GM12878 (cell line): Measurements from ENCODE around the gene CD93. TPM values are rescaled to one million over a fixed set of nuclear protein-coding genes. Genes with fewer than 3 reads are reported as not detected.

ENCODE experiments used
- ATAC-seq: fragments of 200-7000 bp; cut with Tn5 transposase; 3 replicates; pipeline ENCODE4 v1.9.1; 2020; ENCODE audit warnings: mild to moderate bottlenecking, moderate library complexity
- BruUV-seq: library from RNA; stranded (reverse); fragments of 400-500 nt; replicated peaks from 2 replicates; lab custom pipeline; 2021; lab: Mats Ljungman, UMichigan
- CTCF ChIA-PET: fragments of 300-600 bp; sonication (Branson Sonifier 250); formaldehyde crosslinking; extraction: SDS; loops from one replicate; lab custom pipeline; 2021; ENCODE audit warnings: inconsistent platforms; lab: Yijun Ruan, JAX
- POLR2A ChIA-PET: fragments of 350-600 bp; formaldehyde crosslinking; extraction: SDS; loops from one replicate; lab custom pipeline; 2021; ENCODE audit warnings: inconsistent platforms; lab: Charles Lee
- RAD21 ChIA-PET: fragments of 300-600 bp; sonication (Branson Sonifier 250); formaldehyde crosslinking; loops from one replicate; lab custom pipeline; 2023; ENCODE audit warnings: antibody characterized with exemption; ENCODE audit not compliant: unreplicated experiment; lab: Charles Lee
- SMC1A ChIA-PET: fragments of 300-600 bp; sonication (Branson Sonifier 250); formaldehyde crosslinking; loops from one replicate; lab custom pipeline; 2023; ENCODE audit not compliant: unreplicated experiment, uncharacterized antibody; lab: Charles Lee
- DNase-seq: peaks from one replicate; pipeline ENCODE4 v3.0.0-alpha.2; 2011; ENCODE audit warnings: low read depth, low spot score
- FAIRE-seq: peaks from 3 replicates; lab custom pipeline; 2011; peaks lifted over from hg19 to GRCh38; lab: Jason Lieb, UNC
- H2AFZ ChIP-seq: 2 replicates; pipeline ENCODE4 v1.6.0; 2011; ENCODE audit warnings: low read depth, low read length, control low read depth; ENCODE audit not compliant: control insufficient read depth
- H3K27ac ChIP-seq: 2 replicates; pipeline ENCODE4 v1.5.1; 2011; ENCODE audit warnings: control low read depth; ENCODE audit not compliant: control insufficient read depth, insufficient read depth
- H3K27me3 ChIP-seq, 2 experiments: replicated peaks in 1 of 2; 2 replicates each; pipeline versions ENCODE4 v1.6.0 to v1.6.1; 2011; ENCODE audit warnings: low read length in 1 of 2; ENCODE audit not compliant: control insufficient read depth in 2 of 2, insufficient read depth in 2 of 2
- H3K36me3 ChIP-seq, 2 experiments: 2 replicates each; pipeline ENCODE4 v1.5.1; 2011; ENCODE audit warnings: low read length in 1 of 2; ENCODE audit not compliant: control insufficient read depth in 2 of 2, insufficient read depth in 2 of 2
- H3K4me1 ChIP-seq: 2 replicates; pipeline ENCODE4 v1.6.1; 2011; ENCODE audit warnings: mild to moderate bottlenecking, low read length, moderate library complexity, mixed read lengths; ENCODE audit not compliant: control insufficient read depth, insufficient read depth
- H3K4me2 ChIP-seq: 2 replicates; pipeline ENCODE4 v1.6.0; 2011; ENCODE audit warnings: control low read depth; ENCODE audit not compliant: control insufficient read depth, insufficient read depth
- H3K4me3 ChIP-seq: fragments of 200-600 bp; sonication (generic); 2 replicates; pipeline ENCODE4 v1.5.1; 2016
- H3K79me2 ChIP-seq: 2 replicates; pipeline ENCODE4 v1.6.0; 2011; ENCODE audit warnings: low read length; ENCODE audit not compliant: control insufficient read depth, insufficient read depth
- H3K9ac ChIP-seq: 2 replicates; pipeline ENCODE4 v1.8.0; 2011; ENCODE audit warnings: low read length, control low read depth, mixed read lengths; ENCODE audit not compliant: control insufficient read depth, insufficient read depth
- H3K9me3 ChIP-seq: replicated peaks from 3 replicates; pipeline ENCODE4 v1.5.1; 2011; ENCODE audit warnings: mild to moderate bottlenecking, low read length; ENCODE audit not compliant: control insufficient read depth, insufficient read depth
- H4K20me1 ChIP-seq: 2 replicates; pipeline ENCODE4 v1.6.0; 2011; ENCODE audit not compliant: control insufficient read depth, insufficient read depth
- ATF3 ChIP-seq: IDR thresholded peaks from 2 replicates; pipeline ENCODE4 v1.6.1; 2011; ENCODE audit warnings: low read depth, mild to moderate bottlenecking, low read length, moderate library complexity, borderline replicate concordance; ENCODE audit errors: extremely low read depth
- ELK1 ChIP-seq: IDR thresholded peaks from 2 replicates; pipeline ENCODE4 v1.6.1; 2012; ENCODE audit warnings: low read depth, low read length, improper control_type of control experiment
- ESRRA ChIP-seq: IDR thresholded peaks from 2 replicates; pipeline ENCODE4 v1.6.1; 2012; ENCODE audit warnings: mild to moderate bottlenecking, low read length, improper control_type of control experiment
- FOXK2 ChIP-seq: fragments of 450-650 bp; IDR thresholded peaks from 2 replicates; pipeline ENCODE4 v1.6.1; 2017; ENCODE audit warnings: mild to moderate bottlenecking, moderate library complexity
- HDAC6 ChIP-seq: fragments of 200-600 bp; sonication (generic); IDR thresholded peaks from one replicate; pipeline ENCODE4 v1.8.0; 2017; ENCODE audit warnings: antibody characterized with exemption; ENCODE audit not compliant: unreplicated experiment
- NFYB ChIP-seq: IDR thresholded peaks from 2 replicates; pipeline ENCODE4 v1.6.1; 2011; ENCODE audit warnings: low read depth, mild to moderate bottlenecking, low read length, improper control_type of control experiment, moderate library complexity; ENCODE audit not compliant: insufficient read depth
- NR2F1 ChIP-seq: fragments of 450-650 bp; conservative IDR thresholded peaks from 2 replicates; pipeline ENCODE4 v1.6.1; 2017; ENCODE audit warnings: mild to moderate bottlenecking
- PBX3 ChIP-seq: IDR thresholded peaks from 2 replicates; pipeline ENCODE4 v1.6.1; 2011; ENCODE audit warnings: mild to moderate bottlenecking, low read depth, low read length, moderate library complexity; ENCODE audit not compliant: insufficient replicate concordance
- RAD21 ChIP-seq: IDR thresholded peaks from 2 replicates; pipeline ENCODE4 v1.6.1; 2011; ENCODE audit warnings: mild to moderate bottlenecking, low read depth, low read length, moderate library complexity; ENCODE audit not compliant: insufficient read depth
- SUPT20H ChIP-seq: IDR thresholded peaks from 2 replicates; pipeline ENCODE4 v1.6.1; 2011; ENCODE audit warnings: low read depth, mild to moderate bottlenecking, low read length, moderate library complexity, borderline replicate concordance; ENCODE audit not compliant: control insufficient read depth
- TAF1 ChIP-seq: IDR thresholded peaks from 2 replicates; pipeline ENCODE4 v1.6.1; 2011; ENCODE audit warnings: mild to moderate bottlenecking, low read depth, low read length, borderline replicate concordance
- TARDBP ChIP-seq: IDR thresholded peaks from 2 replicates; pipeline ENCODE4 v1.6.1; 2016; ENCODE audit warnings: borderline replicate concordance
- WRNIP1 ChIP-seq: IDR thresholded peaks from 2 replicates; pipeline ENCODE4 v1.6.1; 2011; ENCODE audit warnings: low read depth, low read length, improper control_type of control experiment, borderline replicate concordance
- ZNF207 ChIP-seq: fragments of 450-650 bp; IDR thresholded peaks from 2 replicates; pipeline ENCODE4 v1.6.1; 2014; ENCODE audit warnings: antibody characterized with exemption, mild to moderate bottlenecking, borderline replicate concordance
- WGBS: methylation state at CpG from one replicate; pipeline ENCODE4 v1.1.6; 2016; ENCODE audit warnings: low lambda C conversion rate; ENCODE audit not compliant: insufficient replicate concordance, insufficient coverage; ENCODE audit errors: missing lambda C conversion rate; 5-methylcytosine and 5-hydroxymethylcytosine counted together
- in situ Hi-C: fragments of 300-500 bp; cut with MboI; formaldehyde crosslinking; loops from 9 replicates; pipeline ENCODE4 v1.14.3; 2018; ENCODE audit warnings: mixed read lengths
- intact Hi-C: fragments of 100-400 bp; cut with micrococcal nuclease; formaldehyde crosslinking; loops from one replicate; pipeline ENCODE4 v1.14.2; 2022; ENCODE audit not compliant: unreplicated experiment
- polyA plus RNA-seq, 11 experiments: library from polyadenylated mRNA; depleted of rRNA in 4 of 11; unstranded in 6 of 11; stranded (reverse) in 5 of 11; fragments of >200 nt; fragmentation: Nextera tagmentation in 4 of 11; fragmentation: Illumina TruSeq in 1 of 11; extraction: Ambion mirVana in 4 of 11; extraction: Trizol in 1 of 11; gene quantifications; 1 replicate in 1 of 11; 2 replicates in 10 of 11; pipeline versions ENCODE4 v1.2.1 to v1.2.3, GENCODE V29; 2011 to 2016; ENCODE audit warnings: inconsistent platforms in 2 of 11, missing spikeins in 2 of 11, low read depth in 1 of 11
- total RNA-seq, 4 experiments: library from RNA; depleted of rRNA in 3 of 4; stranded (reverse); fragments of >200 nt in 3 of 4; fragmentation: Illumina TruSeq in 1 of 4; extraction: Trizol in 1 of 4; gene quantifications; 2 replicates each; pipeline versions ENCODE4 v1.2.1 to v1.2.3, GENCODE V29; 2013 to 2021
- TF ChIP-seq, protein P1 (sequence below): fragments of 450-650 bp; IDR thresholded peaks from 2 replicates; pipeline ENCODE4 v1.6.1; 2017; ENCODE audit warnings: mild to moderate bottlenecking, moderate library complexity

Gene CD93
- total and polyA plus RNA-seq, 10 of the 15 experiments (the other 5 are each of a cell fraction or from before 2014, with no cell fraction given): 0.20 to 2.7 (median 0.92) TPM

- Histone ChIP-seq H3K27ac (no peak overlapping the region), H3K36me3 (no peaks in the 10 kb centered on the region), H3K27me3 (peaks cover 0 to 3% of the 10 kb centered on the region in 2 experiments; a peak in 1 of 4 replicates), H3K79me2 (no peaks in the 10 kb centered on the region), H3K4me3 (no peak overlapping the region), H3K4me2 (no peak overlapping the region; the same call in 1 of the 2 replicates), H4K20me1 (no peaks in the 10 kb centered on the region), H3K9me3 (no peaks in the 10 kb centered on the region), H3K4me1 (peaks cover 14% of the 10 kb centered on the region), H2AFZ (peak overlapping the region; percentile 44; the same call in 1 of the 2 replicates), H3K9ac (no peak overlapping the region)
- in situ Hi-C loops (no loop called here), intact Hi-C loops (no loop called here)
- ChIA-PET RAD21 (interaction anchor here (1.0 to 2.6 kb wide), 8 partner anchors 11 to 394 kb away, joined by 3 to 9 read pairs (median 3); no protein-coding TSS in a partner anchor), SMC1A (interaction anchor here (0.7 to 2.4 kb wide), 10 partner anchors 17 to 150 kb away, joined by 3 to 10 read pairs (median 6); no protein-coding TSS in a partner anchor), POLR2A (interaction anchor here (0.8 to 1.4 kb wide), 3 partner anchors 31 to 264 kb away, joined by 3 to 5 read pairs (median 3); no protein-coding TSS in a partner anchor), CTCF (interaction anchor here (1.4 to 2.0 kb wide), 3 partner anchors 30 to 116 kb away, joined by 3 to 6 read pairs (median 6); no protein-coding TSS in a partner anchor)
- WGBS: 44% methylated on average over 18 of the region's 23 CpGs
- BruUV-seq: no TSS peak
- FAIRE-seq: no peak
- ATAC-seq: no peak
- no peak for DNase-seq
- TF ChIP-seq WRNIP1: no peak
- no peak for TF ChIP-seq ELK1
- TF ChIP-seq, protein P1, sequence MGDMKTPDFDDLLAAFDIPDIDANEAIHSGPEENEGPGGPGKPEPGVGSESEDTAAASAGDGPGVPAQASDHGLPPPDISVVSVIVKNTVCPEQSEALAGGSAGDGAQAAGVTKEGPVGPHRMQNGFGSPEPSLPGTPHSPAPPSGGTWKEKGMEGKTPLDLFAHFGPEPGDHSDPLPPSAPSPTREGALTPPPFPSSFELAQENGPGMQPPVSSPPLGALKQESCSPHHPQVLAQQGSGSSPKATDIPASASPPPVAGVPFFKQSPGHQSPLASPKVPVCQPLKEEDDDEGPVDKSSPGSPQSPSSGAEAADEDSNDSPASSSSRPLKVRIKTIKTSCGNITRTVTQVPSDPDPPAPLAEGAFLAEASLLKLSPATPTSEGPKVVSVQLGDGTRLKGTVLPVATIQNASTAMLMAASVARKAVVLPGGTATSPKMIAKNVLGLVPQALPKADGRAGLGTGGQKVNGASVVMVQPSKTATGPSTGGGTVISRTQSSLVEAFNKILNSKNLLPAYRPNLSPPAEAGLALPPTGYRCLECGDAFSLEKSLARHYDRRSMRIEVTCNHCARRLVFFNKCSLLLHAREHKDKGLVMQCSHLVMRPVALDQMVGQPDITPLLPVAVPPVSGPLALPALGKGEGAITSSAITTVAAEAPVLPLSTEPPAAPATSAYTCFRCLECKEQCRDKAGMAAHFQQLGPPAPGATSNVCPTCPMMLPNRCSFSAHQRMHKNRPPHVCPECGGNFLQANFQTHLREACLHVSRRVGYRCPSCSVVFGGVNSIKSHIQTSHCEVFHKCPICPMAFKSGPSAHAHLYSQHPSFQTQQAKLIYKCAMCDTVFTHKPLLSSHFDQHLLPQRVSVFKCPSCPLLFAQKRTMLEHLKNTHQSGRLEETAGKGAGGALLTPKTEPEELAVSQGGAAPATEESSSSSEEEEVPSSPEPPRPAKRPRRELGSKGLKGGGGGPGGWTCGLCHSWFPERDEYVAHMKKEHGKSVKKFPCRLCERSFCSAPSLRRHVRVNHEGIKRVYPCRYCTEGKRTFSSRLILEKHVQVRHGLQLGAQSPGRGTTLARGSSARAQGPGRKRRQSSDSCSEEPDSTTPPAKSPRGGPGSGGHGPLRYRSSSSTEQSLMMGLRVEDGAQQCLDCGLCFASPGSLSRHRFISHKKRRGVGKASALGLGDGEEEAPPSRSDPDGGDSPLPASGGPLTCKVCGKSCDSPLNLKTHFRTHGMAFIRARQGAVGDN: peak; percentile 46; the same call in 1 of the 2 replicates
- TF ChIP-seq RAD21: no peak
- no peak for TF ChIP-seq TARDBP
- peak; percentile 27; the same call in 1 of the 2 replicates for TF ChIP-seq NR2F1
- TF ChIP-seq ZNF207: no peak
- TF ChIP-seq TAF1: no peak
- TF ChIP-seq PBX3: no peak
- no peak for TF ChIP-seq FOXK2
- TF ChIP-seq HDAC6: no peak
- TF ChIP-seq NFYB: no peak
- no peak for TF ChIP-seq ATF3
- TF ChIP-seq SUPT20H: no peak
- TF ChIP-seq ESRRA: no peak
Measured at GRCh38 chr20:23085436-23086055, 578 bp downstream of the CD93 start.
